Stimulated activated CD8-positive, alpha-beta memory T cell treated with anti-CD3 and anti-CD28 coated beads, Interleukin-4, amount 100 ng/mL, for 4 hours (primary cell): Measurements from ENCODE around the gene DSCAM.
"Not testable (repeated sequence)": the region's sequence is repeated elsewhere in the genome, so short reads cannot be mapped to it uniquely, and the experiment has no call there.

Experiments
- DNase-seq, 2 donors: peaks; one replicate each; pipeline ENCODE4 v3.0.0-alpha.2; 2020; ENCODE audit warnings: low read depth in 2 of 2, low spot score in 1 of 2

DSCAM gene

GRCh38 chr21:40466893-40467483 is 380.0 kb downstream of the DSCAM start:
- DNase-seq: no peak

DNA sequence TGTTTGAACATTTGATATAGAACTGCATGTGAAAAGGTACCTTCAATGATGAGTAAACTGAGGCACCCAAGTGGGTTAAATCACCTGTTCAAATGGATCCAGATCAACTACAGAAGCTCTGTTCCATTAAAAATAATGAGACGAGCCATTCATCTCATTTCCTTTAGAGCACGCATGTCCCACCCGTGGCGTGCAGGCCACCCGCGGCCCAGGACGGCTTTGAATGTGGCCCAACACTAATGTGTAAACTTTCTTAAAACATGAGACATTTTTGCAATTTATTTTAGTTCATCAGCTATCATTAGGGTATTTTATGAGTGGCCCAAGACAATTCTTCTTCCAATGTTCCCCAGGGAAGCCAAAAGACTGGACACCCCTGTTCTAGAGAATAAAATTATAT is 381.6 kb downstream of the DSCAM start:
- DNase-seq: no peak

DNA sequence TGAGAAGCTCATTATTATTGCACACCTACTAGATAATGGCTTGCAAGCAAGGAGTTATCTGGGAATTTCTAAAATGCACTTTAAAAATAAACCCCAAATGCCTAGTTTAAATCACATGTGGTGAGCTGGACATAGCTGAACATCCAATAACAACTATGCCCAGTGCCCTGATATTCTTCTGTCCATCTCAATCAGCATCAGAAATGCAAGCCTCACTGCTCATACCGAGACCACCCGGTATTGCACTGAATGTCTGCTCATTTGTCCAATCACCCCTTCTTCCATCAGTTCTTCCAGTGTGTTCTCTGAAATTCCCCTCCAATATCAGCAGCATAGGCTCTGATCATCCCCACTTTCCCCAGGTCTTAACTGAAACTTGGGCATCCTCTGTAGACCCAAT is 383.8 kb downstream of the DSCAM start:
- DNase-seq: no peak

GRCh38 chr21:40461008-40461407 is 385.9 kb downstream of the DSCAM start:
- no peak for DNase-seq

- DNase-seq: no peak
These were observed 389.2 kb downstream of the DSCAM start for GRCh38 chr21:40457741-40458140.

GRCh38 chr21:40454057-40454456 is 392.9 kb downstream of the DSCAM start:
- no peak for DNase-seq

DNA sequence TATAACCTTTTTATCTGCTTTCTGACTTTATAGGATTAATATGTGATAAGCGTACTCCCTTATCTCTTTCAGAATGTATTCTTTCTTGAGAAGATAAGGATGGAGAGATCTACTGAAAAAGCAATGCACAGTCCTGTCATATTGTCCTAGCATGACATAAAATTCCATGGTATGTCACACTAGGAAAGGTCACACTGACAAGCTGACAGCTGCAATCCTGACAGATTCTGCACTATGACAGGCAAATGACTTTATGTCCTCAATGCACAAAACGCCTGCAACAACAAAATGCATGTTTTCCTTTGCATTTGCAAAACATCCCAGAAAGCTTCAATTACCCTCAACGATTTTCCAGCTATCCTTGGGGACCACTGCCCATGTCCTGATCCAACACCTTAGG is 393.8 kb downstream of the DSCAM start:
- no peak for DNase-seq

GRCh38 chr21:40452548-40452947 is 394.4 kb downstream of the DSCAM start:
- no peak for DNase-seq

GRCh38 chr21:40447016-40447415 is 399.9 kb downstream of the DSCAM start:
- no peak for DNase-seq

DNA sequence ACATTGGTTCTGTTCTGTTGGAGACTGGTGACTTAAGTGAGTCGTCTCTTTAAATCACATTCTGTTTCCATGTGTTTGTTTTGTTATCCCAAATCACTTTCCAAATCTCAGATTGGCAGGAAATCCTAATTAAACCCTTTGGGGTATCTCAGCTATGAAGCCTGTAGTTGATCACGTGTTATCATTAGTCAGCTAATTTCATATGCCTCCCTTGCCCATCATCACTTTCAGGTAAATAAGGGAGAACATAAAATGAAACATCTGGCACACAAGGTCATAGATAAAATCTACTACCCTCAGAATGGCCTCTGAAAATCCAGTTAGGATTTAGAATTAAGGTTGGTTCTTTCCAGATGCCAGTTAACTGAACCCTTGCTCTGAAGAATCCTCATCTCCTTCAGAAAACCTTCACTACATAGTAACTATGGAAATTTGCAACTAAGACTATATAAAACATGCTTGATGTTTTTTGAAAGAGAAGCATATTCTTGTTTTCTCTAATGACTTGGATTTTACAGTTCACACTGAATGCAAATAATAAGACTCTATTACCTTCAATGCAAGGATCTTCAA is 401.5 kb downstream of the DSCAM start:
- DNase-seq: no peak

- DNase-seq: not testable (repeated sequence)
These were observed 407.4 kb downstream of the DSCAM start for GRCh38 chr21:40439581-40439980.

DNA sequence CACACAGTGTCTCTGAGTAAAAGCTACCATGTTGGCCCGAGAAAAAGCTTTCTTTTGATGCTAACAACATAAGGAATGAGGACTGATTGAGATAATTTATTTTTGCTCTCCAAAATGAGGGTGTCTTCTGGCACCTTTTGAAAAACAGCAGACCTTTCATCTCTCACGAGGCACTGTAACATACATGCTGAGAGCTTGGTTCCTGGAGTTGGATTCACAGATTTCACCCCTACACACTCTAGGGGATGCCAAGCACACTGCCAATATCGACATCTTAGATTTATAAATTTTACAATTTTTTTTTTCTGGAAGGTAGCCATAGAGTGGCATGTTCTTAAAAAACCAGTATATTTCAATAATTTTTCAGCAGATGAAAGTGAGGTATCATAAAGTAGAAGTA is 408.3 kb downstream of the DSCAM start:
- no peak for DNase-seq

GRCh38 chr21:40436261-40436660 is 410.7 kb downstream of the DSCAM start:
- no peak for DNase-seq

DNA sequence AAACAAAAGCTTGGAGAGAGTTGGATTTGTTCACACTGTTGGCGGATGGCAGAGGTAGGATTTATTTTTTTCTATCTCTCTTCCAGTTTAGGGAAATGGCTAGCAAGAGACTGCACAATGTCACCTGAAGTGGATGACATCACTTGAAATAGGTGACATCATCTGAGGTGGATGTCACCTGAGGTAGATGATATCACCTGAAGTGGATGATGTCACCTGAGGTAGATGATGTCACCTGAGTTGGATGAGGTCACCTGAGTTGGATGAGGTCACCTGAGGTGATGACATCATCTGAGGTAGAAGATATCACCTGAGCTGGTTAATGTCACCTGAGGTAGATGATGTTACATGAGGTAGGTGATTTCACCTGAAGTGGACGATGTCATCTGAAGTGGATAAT is 413.4 kb downstream of the DSCAM start:
- no peak for DNase-seq

- no peak for DNase-seq
These were observed 421.0 kb downstream of the DSCAM start for GRCh38 chr21:40425981-40426380.

GRCh38 chr21:40422896-40423635 is 423.9 kb downstream of the DSCAM start:
- no peak for DNase-seq

GRCh38 chr21:40421121-40421520 is 425.8 kb downstream of the DSCAM start:
- DNase-seq: no peak

GRCh38 chr21:40416572-40416971 is 430.4 kb downstream of the DSCAM start:
- DNase-seq: no peak

- DNase-seq: no peak
These were observed 438.4 kb downstream of the DSCAM start for GRCh38 chr21:40408561-40408960.

DNA sequence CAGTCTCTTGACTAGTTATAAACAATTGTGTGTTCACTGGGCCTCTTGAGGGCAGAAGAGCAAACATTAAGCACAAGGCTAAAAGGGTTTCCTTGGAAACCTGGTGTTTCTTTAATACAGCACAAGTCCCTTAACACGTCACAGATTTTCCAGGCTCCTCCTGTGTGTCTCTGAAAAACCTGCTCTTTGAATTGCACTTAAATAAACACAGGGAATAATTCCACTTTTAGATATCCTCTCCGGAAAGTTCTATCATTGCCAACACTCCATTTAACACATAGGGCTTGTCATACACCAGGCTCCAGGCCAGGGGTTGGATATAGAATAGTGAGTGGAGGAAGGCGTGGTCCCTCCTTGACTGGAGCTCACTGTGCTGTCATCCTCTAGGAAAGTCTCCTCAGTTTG is 442.6 kb downstream of the DSCAM start:
- no peak for DNase-seq

GRCh38 chr21:40402884-40403582 is 443.9 kb downstream of the DSCAM start:
- DNase-seq: no peak

GRCh38 chr21:40395732-40396131 is 451.2 kb downstream of the DSCAM start:
- DNase-seq: no peak
